HG03060 (cell line): ENCODE measurements around the gene CD82.
"Not testable (repeated sequence)": the region's sequence is repeated elsewhere in the genome, so short reads cannot be mapped to it uniquely, and the experiment has no call there.

Source experiments
- ATAC-seq: cut with Tn5 transposase; IDR thresholded peaks from one replicate; pipeline ENCODE4 v1.9.1; 2021; ENCODE audit warnings: low read depth, moderate number of reproducible peaks; ENCODE audit not compliant: unreplicated experiment

CD82 gene

DNA sequence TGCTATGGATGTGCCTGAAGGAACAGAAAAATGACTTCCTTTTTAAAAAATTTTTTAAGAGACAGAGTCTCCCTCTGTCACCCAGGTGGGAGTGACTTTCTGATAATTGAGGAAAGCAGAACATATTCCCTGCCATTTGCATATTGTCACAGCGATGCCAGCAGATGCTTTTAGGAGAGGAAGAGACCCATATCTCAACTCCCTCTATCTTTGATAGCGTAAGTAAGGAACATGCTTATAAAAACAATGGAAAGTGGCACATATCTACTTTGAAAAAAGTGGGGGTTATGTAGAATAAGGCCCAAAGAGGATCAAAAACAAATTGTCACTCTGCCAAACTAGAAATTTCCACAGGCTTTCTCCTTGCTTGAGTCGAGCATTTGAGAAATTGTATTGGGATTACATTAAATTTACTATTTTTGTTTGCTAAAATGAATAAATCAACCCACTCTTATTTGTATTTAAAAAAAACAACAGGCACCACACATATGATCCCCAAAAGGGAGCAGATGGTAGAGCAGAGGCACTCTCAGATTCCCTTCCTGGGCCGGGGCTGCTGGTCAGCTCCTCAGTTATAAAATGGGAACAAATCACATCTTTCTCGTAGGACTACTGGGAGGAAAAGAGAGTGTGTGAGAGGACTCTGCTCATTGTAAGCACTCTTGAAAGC, 92.5 kb downstream of the CD82 start:
- no peak for ATAC-seq

- no peak for ATAC-seq
These were observed 93.0 kb downstream of the CD82 start for GRCh38 chr11:44658506-44658850.

GRCh38 chr11:44659641-44660040, 94.2 kb downstream of the CD82 start:
- no peak for ATAC-seq

GRCh38 chr11:44660535-44660934, 95.1 kb downstream of the CD82 start:
- not testable (repeated sequence) for ATAC-seq

GRCh38 chr11:44661311-44661717, 95.9 kb downstream of the CD82 start:
- ATAC-seq = no peak
